GM23338 (cell line): Measurements from ENCODE around the gene RBM38. TPM values are rescaled to one million over a fixed set of nuclear protein-coding genes. Genes with fewer than 3 reads are reported as not detected.

Source experiments
- ATAC-seq: fragments of 200-7000 bp; cut with Tn5 transposase; 3 replicates; pipeline ENCODE4 v1.9.1; 2020
- DNase-seq: peaks from one replicate; pipeline ENCODE4 v3.0.0-alpha.2; 2015; ENCODE audit warnings: low spot score
- H2AFZ ChIP-seq: fragments of 200-600 bp; sonication (generic); 2 replicates; pipeline ENCODE4 v1.8.0; 2016; ENCODE audit warnings: antibody characterized with exemption, mild to moderate bottlenecking, moderate library complexity
- H3F3A ChIP-seq: fragments of 200-600 bp; sonication (generic); replicated peaks from 2 replicates; pipeline ENCODE4 v1.8.0; 2017; ENCODE audit warnings: antibody characterized with exemption, mixed run types, low read depth
- H3K27ac ChIP-seq: fragments of 200-600 bp; sonication (generic); 2 replicates; pipeline ENCODE4 v1.6.1; 2016; ENCODE audit warnings: low read depth
- H3K27me3 ChIP-seq: fragments of 200-600 bp; sonication (generic); 2 replicates; pipeline ENCODE4 v1.8.0; 2016; ENCODE audit warnings: mild to moderate bottlenecking, mixed run types, moderate library complexity; ENCODE audit not compliant: insufficient read depth
- H3K36me3 ChIP-seq: fragments of 200-600 bp; sonication (generic); 2 replicates; pipeline ENCODE4 v1.8.0; 2016; ENCODE audit warnings: mild to moderate bottlenecking; ENCODE audit not compliant: insufficient read depth
- H3K4me1 ChIP-seq: fragments of 200-600 bp; sonication (generic); 2 replicates; pipeline ENCODE4 v1.8.0; 2016; ENCODE audit warnings: mild to moderate bottlenecking, moderate library complexity; ENCODE audit not compliant: insufficient read depth
- H3K4me2 ChIP-seq: fragments of 200-600 bp; sonication (generic); 2 replicates; pipeline ENCODE4 v1.7.1; 2017; ENCODE audit warnings: mixed run types
- H3K4me3 ChIP-seq: fragments of 200-600 bp; sonication (generic); 2 replicates; pipeline ENCODE4 v1.6.1; 2016; ENCODE audit warnings: mixed run types
- H3K79me2 ChIP-seq: fragments of 200-600 bp; sonication (generic); replicated peaks from 2 replicates; pipeline ENCODE4 v1.8.0; 2017; ENCODE audit warnings: mild to moderate bottlenecking; ENCODE audit not compliant: insufficient read depth
- H3K9me2 ChIP-seq: fragments of 200-600 bp; sonication (generic); 2 replicates; pipeline ENCODE4 v1.8.0; 2017; ENCODE audit not compliant: insufficient read depth
- H4K20me1 ChIP-seq: fragments of 200-600 bp; sonication (generic); replicated peaks from 2 replicates; pipeline ENCODE4 v1.8.0; 2017; ENCODE audit warnings: mild to moderate bottlenecking; ENCODE audit not compliant: insufficient read depth
- H3K27ac Mint-ChIP-seq: 2 replicates; pipeline ENCODE4 v1.8.0; 2020; ENCODE audit warnings: inconsistent platforms, mild to moderate bottlenecking, moderate library complexity, mixed read lengths
- H3K27me3 Mint-ChIP-seq: 3 replicates; pipeline ENCODE4 v1.8.0; 2022; ENCODE audit warnings: low read depth, mild to moderate bottlenecking, moderate library complexity, mixed read lengths, inconsistent platforms; ENCODE audit not compliant: insufficient read depth, poor library complexity
- H3K36me3 Mint-ChIP-seq: 3 replicates; pipeline ENCODE4 v1.8.0; 2021; ENCODE audit warnings: low read depth, mild to moderate bottlenecking, inconsistent platforms, moderate library complexity, mixed read lengths
- H3K4me1 Mint-ChIP-seq: 3 replicates; pipeline ENCODE4 v1.8.0; 2020; ENCODE audit warnings: mild to moderate bottlenecking, inconsistent platforms, mixed read lengths
- H3K4me3 Mint-ChIP-seq: 3 replicates; pipeline ENCODE4 v1.8.0; 2021; ENCODE audit warnings: moderate library complexity, mild to moderate bottlenecking, inconsistent platforms, mixed read lengths
- H3K9me3 Mint-ChIP-seq: 3 replicates; pipeline ENCODE4 v1.8.0; 2020; ENCODE audit warnings: moderate library complexity, mild to moderate bottlenecking, inconsistent platforms, mixed read lengths
- NANOG ChIP-seq: IDR thresholded peaks from 2 replicates; pipeline ENCODE4 v1.6.1; 2016; ENCODE audit warnings: antibody characterized with exemption, borderline replicate concordance
- ZNF114 ChIP-seq: fragments of 250-450 bp; sonication (Bioruptor Pico); IDR thresholded peaks from 2 replicates; pipeline ENCODE4 v1.5.0; 2020; ENCODE audit warnings: mild to moderate bottlenecking, moderate library complexity
- ZNF462 ChIP-seq: fragments of 250-450 bp; sonication (Bioruptor Pico); IDR thresholded peaks from 2 replicates; pipeline ENCODE4 v1.5.0; 2020; ENCODE audit warnings: mild to moderate bottlenecking, moderate library complexity
- polyA plus RNA-seq: library from polyadenylated mRNA; unstranded; fragments of >200 nt; fragmentation: Nextera tagmentation; extraction: Ambion mirVana; gene quantifications from 2 replicates; pipeline ENCODE4 v1.2.1, GENCODE V29; 2016
- total RNA-seq: library from RNA; depleted of rRNA; stranded (reverse); fragments of >200 nt; shearing (Covaris generic); gene quantifications from 2 replicates; pipeline ENCODE4 v1.2.3, GENCODE V29; 2014
- TF ChIP-seq, protein P1 (sequence below): IDR thresholded peaks from 2 replicates; pipeline ENCODE4 v1.6.1; 2016; ENCODE audit warnings: antibody characterized with exemption
- TF ChIP-seq, protein P2 (sequence below), 2 experiments: fragments of 200-600 bp in 1 of 2; sonication (generic) in 1 of 2; conservative IDR thresholded peaks; 2 replicates each; pipeline versions ENCODE4 v1.5.1 to v1.6.1; 2016 to 2017; ENCODE audit warnings: antibody characterized with exemption in 2 of 2, low read depth in 2 of 2, mild to moderate bottlenecking in 2 of 2, moderate library complexity in 1 of 2

The RBM38 gene
- total and polyA plus RNA-seq, 2 experiments from 2014 or later, result 22.9 to 80.5 TPM

GRCh38 chr20:57377350-57377749 is 13.8 kb upstream of the RBM38 start:
- Histone ChIP-seq H2AFZ (no peak overlapping the region), H3K9me2 (no peaks in the 10 kb centered on the region), H3K4me1 (peaks cover 7% of the 10 kb centered on the region), H3K27me3 (no peaks in the 10 kb centered on the region), H3K36me3 (peaks cover 30% of the 10 kb centered on the region; the same call in 1 of the 2 replicates), H3F3A (no peaks in the 10 kb centered on the region), H3K79me2 (no peaks in the 10 kb centered on the region; the same call in 1 of the 2 replicates), H4K20me1 (peaks cover 15% of the 10 kb centered on the region), H3K27ac (no peak overlapping the region), H3K4me2 (no peak overlapping the region), H3K4me3 (no peak overlapping the region)
- Mint-ChIP-seq H3K4me3 (no peak overlapping the region), H3K4me1 (peaks cover 21% of the 10 kb centered on the region), H3K27ac (no peak overlapping the region), H3K9me3 (no peaks in the 10 kb centered on the region), H3K36me3 (peaks cover 74% of the 10 kb centered on the region), H3K27me3 (peaks cover 17% of the 10 kb centered on the region)
- no peak for ATAC-seq
- no peak for DNase-seq
- TF ChIP-seq ZNF462, result no peak
- TF ChIP-seq, protein P1, sequence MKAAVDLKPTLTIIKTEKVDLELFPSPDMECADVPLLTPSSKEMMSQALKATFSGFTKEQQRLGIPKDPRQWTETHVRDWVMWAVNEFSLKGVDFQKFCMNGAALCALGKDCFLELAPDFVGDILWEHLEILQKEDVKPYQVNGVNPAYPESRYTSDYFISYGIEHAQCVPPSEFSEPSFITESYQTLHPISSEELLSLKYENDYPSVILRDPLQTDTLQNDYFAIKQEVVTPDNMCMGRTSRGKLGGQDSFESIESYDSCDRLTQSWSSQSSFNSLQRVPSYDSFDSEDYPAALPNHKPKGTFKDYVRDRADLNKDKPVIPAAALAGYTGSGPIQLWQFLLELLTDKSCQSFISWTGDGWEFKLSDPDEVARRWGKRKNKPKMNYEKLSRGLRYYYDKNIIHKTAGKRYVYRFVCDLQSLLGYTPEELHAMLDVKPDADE, result no peak
- no peak for TF ChIP-seq NANOG
- TF ChIP-seq, protein P2, sequence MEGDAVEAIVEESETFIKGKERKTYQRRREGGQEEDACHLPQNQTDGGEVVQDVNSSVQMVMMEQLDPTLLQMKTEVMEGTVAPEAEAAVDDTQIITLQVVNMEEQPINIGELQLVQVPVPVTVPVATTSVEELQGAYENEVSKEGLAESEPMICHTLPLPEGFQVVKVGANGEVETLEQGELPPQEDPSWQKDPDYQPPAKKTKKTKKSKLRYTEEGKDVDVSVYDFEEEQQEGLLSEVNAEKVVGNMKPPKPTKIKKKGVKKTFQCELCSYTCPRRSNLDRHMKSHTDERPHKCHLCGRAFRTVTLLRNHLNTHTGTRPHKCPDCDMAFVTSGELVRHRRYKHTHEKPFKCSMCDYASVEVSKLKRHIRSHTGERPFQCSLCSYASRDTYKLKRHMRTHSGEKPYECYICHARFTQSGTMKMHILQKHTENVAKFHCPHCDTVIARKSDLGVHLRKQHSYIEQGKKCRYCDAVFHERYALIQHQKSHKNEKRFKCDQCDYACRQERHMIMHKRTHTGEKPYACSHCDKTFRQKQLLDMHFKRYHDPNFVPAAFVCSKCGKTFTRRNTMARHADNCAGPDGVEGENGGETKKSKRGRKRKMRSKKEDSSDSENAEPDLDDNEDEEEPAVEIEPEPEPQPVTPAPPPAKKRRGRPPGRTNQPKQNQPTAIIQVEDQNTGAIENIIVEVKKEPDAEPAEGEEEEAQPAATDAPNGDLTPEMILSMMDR (conservative IDR thresholded peaks at IDR 0.05; ENCODE audit: low read depth in 2 of 2), result no peak
- no peak for TF ChIP-seq ZNF114 (CRISPR knock-in tag)
